Left lobe of liver (tissue), 2 donors: ENCODE data around the gene DSPP. TPM values are rescaled to one million over a fixed set of nuclear protein-coding genes. Genes with fewer than 3 reads are reported as not detected.
"Not testable (repeated sequence)": the region's sequence is repeated elsewhere in the genome, so short reads cannot be mapped to it uniquely, and the experiment has no call there.

Experiments used
- ATAC-seq: fragments of 200-7000 bp; cut with Tn5 transposase; one replicate; pipeline ENCODE4 v1.9.1; 2020; ENCODE audit warnings: mild to moderate bottlenecking, moderate library complexity
- DNase-seq: peaks from one replicate; pipeline ENCODE4 v3.0.0-alpha.2; 2020; ENCODE audit warnings: low spot score
- total RNA-seq: library from RNA; stranded (reverse); gene quantifications from one replicate; pipeline ENCODE4 v1.2.1, GENCODE V29; 2021
- donor health status: DM: no; HTN: no; CAD: no; lungs with moderate emphysema.
- donor health status: DM: no; HTN: yes; CAD: no.

DSPP gene
- not detected for total RNA-seq

DNA sequence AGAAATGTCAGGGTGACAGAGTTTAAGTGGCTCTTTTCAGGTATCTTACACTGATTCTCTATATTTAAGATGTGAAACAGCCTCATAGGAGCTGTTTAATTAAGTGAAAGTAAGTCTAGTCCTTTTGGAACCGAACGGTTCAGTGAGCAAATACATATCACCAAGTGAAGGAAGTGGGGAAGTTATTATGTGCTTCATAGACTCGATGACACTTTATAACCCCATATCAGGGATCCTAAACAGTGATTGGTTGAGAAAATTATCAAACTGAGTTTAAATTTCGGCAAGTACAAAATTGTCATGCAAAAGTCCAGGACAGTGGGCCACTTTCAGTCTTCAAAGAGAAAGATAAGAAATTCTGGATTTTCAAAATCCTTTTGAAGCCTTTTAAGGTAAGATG is at the start of gene DSPP:
TSS of gene DSPP (plus strand) at position 301 of the 400 bp plus-strand sequence. CDS start 2,380 bp downstream, outside the sequence.
- ATAC-seq: no peak
- DNase-seq: no peak

DNA sequence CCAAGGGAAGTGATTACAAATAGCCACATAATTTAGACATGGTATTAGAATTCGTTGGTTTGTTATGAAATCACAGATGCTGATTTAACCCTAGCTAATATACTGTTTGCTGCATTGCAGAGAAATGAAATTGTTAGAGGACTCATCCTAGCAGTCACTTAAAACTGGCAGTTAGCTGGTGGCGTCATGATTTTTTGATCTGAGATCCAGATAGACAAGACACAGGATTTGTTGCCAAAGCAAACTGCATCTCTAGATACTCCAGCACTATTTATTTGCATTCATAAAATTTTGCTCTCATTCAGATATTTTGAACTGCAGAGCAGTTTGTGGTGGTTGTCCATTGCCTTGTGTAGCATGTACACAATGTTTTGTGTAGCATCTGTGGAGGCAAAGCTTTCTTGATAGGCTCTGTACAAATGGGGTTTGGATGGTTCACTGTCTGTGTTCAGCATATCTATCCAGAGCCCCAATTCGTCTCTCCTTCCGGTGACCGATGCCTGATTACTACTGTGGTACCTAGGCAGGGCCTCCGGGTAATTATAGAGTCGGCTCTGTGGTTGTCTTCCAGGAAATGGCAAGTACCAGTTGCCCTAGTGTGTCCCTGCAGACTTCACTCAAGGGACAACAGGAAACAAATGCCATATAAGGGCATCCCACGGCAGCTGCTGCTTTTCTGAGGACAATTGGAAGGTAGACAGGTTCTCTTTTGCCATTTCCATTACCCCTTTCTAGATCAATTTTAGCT is 49.1 kb upstream of the DSPP start:
- ATAC-seq (no peak), DNase-seq (no peak)

DNA sequence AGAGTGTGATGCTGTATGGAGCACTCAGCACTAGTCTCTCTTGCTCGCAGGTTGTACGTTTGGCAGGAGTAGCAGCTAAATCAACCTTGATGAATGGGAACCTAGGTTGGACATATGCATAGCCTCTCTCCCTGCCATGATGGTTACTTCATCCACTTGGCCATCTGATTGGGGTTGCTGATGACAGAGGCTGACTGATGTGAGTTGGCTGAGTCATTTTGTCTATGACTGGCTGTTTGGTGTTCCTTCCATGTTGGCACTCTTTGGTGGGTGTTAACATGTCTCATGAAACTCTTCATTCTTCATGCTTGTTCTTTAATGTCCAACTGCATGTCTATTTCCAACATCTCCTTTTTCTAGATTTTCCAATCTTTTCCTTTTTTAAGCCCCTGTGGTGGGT is 47.5 kb upstream of the DSPP start:
- ATAC-seq: no peak
- no peak for DNase-seq

DNA sequence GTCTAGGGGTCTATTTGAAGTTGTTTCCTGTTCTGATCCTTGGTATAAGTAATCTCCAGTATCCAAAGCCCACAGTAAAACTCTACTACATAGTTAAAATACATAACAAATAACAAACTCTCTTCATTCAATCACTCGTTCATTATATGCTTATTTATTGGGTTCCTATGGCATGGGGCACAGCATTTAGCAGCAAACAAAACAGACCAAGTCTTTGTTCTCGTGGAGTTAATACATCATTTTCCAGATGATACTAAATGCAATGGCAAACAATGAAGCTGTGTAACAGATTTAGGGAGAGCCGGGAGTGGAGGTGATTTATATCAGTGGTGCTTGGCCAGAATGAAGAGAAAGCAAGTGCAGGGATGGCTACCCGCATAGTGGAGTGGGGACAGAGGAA is 42.6 kb upstream of the DSPP start:
- ATAC-seq (no peak), DNase-seq (no peak)

DNA sequence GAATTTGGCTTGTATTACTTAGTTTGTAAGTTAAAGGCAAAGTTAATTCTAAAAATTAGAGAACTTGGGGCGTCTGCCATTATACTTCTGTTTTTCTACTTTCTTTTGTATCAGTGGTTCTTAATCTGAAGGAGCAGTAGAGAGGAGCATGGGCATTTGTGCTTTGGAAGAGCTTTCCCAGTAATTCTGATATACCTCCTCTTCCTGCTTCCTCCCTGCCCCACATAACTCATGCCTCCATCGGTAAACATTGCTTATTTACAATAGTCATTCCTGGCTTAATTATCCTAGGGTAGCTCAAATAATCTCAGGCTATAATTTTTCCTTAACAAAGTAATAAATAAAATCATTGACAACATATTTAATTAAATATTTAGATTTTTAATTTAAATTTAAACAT is 42.1 kb upstream of the DSPP start:
- ATAC-seq (no peak), DNase-seq (no peak)

DNA sequence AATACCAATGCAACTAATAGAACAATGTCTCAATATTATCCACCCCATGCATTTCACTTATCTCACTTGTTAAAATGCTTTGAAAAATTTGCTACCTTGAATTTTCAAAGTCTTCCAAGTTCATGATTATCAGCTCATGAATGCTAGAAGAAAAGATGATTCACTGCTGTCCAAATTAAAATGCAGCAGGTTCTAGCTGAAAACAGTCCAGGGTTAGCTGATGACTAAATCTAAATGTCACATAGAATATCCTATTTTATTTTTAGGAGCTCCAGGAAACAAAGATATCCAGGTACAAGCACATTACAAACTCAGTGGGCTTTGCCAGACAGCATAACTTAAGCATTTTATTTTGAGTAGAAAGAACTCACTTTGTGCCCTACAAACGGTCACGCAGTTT is 41.1 kb upstream of the DSPP start:
- ATAC-seq (no peak), DNase-seq (no peak)

DNA sequence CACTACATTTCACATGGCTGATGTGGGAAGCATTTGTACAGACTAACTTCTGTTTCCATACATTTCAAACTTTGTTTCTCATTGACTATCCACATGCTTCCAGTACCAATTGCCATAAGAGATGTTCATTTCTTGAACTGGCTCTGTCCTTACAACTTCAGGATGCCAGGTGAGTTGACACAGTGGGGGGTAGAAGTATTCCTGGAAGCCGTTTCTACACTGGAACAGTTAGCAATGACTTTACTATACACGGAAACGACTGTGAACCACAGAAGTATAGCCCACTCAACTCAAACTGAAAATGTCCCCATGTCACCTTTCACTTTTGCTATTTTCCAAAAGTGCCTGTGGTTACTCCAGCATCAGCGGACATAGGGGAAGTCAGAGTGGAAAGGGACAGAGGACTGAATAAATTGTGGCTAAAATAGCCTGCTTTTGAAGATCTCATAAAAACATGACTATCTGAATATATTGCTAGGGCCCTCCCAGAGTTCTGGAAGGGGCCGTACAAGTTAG is 38.0 kb upstream of the DSPP start:
- no peak for DNase-seq
- no peak for ATAC-seq

DNA sequence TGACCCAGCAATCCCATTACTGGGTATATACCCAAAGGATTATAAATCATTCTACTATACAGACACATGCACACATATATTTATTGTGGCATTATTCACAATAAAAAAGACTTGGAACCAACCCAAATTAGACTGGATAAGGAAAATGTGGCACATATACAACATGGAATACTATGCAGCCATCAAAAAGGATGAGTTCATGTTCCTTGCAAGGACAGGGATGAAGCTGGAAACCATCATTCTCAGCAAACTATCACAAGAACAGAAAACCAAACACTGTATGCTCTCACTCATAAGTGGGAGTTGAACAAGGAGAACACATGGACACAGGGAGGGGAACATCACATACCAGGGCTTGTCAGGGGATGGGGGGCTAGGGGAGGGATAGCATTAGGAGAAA is 34.0 kb upstream of the DSPP start:
- not testable (repeated sequence) for ATAC-seq, DNase-seq

DNA sequence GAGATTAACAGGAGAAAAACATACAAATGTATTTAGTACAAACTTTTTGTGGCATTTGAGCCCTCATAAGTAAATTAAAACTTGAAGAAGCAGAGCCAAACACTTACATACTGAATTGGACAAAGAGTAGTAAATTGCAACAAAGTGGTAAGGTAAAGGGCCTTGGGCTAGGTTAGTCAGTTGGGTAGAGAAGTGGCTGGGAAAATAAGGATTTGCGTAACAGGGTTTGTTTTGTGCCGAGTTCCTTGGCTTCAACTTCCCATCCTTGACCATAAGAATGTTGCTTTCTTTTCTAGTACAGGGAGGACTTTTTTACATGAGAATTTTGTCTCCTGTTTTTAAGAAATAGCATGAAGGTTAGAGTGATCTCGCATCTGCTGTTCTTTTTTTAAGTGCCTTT is 33.3 kb upstream of the DSPP start:
- DNase-seq (no peak), ATAC-seq (no peak)

DNA sequence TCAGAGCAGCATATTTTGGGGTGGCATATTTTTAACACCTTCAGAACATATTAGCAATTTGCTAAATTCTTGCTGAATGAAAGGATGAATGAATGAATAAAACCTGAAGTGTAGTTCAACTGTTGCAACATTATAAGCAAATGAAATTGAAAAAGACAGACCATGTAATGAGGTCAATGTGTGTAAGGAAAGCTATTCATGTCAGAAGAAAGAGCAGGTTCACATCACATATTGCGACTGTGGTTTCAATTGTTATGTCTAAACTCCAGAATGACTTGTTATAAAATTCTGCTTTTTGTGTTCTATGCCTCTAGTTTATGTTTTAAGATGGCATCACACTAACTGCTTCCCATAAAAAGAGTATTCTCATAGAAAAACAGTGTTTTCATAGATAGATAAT is 32.9 kb upstream of the DSPP start:
- ATAC-seq: no peak

DNA sequence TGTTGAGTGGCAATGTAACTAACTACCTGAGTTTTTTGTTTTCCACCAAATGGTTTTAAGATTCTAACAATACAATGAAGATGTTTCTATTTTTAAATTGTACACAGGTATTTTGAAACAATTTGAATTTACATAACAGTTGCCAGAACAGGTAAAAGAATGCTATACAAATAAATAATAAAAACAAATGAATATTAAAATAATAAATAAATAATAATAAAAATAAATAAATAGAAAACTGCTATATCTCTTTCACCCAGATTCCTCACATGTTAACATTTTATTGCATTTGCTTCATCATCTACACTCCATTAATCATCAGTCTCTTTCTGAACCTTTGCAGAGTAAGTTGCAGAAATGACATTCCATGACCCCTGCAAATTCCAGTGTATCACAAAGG is 32.3 kb upstream of the DSPP start:
- DNase-seq: no peak
- no peak for ATAC-seq

More for the DNA sequence above, 32.9 kb upstream of the DSPP start:
- no peak for DNase-seq

DNA sequence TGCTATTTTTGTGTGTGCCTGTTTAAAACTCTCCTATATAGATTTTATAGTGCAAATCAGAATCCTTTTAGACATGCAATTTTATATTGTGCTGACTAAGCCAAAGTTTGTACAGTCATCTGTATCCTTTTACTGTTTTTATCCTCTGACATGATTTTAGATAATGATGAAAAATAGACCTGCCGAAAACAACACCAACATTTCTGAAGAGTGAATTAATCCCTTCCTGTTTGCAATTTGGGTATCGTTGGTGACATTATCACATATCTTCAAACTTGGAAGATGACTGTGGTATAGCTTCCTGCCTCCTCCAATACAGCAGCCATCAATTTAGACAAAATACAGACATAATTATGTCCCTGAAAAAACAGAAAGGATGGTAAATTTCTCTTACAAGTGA is 28.9 kb upstream of the DSPP start:
- ATAC-seq: no peak
- DNase-seq: no peak

DNA sequence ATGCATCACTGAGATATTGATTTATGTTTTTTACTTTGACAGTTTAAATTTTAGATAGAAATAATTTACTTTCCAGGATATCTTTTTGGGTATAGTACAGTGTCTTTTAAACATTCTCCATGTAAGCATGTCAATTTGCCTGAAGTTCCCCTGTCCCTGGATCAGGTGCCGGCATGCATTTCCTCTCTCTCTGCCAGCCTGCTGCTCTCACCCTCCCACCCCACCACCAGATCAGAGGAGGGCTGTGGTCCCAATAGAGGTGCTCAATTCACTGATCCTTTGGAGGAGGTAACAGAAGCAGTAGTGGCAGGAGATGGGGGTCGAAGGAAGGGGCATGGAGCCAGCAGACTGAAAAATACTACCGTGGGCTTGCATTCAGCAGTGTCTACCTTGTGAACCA is 28.3 kb upstream of the DSPP start:
- ATAC-seq: no peak
- no peak for DNase-seq

DNA sequence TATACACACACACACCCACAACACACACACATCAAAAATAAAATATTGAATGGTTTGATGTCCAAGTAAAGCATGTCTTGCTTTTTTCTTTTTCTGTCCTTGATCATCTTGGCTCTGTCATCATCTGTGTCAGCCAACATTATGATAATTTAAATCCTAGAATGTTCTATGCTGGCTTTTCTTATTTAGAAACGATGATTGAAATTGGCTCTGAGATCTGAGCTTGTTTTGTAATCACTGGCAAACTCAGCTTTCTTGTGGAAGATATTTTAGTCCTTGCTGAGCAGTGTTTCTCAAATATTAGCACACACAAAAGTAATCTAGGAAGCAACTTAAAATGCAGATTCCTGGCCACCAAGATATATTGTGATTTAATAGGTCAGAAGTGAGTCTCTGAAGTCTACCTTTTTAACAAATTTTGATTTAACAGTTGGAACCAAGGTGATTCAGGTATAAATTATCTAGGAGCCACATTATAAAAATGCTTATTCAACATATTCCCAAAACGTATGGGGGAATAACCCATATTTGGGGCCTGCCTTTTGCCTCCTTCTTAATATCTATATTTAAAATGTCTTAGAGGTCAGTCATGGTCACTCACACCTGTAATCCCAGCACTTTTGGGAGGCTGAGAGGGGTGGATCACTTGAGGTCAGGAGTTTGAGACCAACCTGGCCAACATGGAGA is 24.0 kb upstream of the DSPP start:
- ATAC-seq: no peak
- no peak for DNase-seq

DNA sequence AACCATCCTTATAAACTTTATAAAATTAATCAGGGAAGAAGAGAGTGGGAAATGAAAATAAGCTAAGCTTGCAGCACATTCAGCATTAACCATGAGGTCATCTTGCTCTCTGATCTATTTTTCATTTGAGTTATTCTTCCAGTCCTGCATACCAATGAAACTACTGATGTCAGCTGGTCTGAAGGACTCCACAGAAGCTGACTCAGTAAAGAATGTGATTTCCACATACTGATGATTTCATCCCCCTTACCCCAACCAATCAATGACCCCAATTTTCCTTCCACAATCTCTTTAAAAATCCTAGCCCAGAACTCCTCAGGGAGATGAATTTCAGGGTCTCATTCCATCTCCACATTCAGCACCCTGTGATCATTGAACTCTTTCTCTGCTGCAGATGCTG is 18.8 kb upstream of the DSPP start:
- ATAC-seq (no peak), DNase-seq (no peak)

DNA sequence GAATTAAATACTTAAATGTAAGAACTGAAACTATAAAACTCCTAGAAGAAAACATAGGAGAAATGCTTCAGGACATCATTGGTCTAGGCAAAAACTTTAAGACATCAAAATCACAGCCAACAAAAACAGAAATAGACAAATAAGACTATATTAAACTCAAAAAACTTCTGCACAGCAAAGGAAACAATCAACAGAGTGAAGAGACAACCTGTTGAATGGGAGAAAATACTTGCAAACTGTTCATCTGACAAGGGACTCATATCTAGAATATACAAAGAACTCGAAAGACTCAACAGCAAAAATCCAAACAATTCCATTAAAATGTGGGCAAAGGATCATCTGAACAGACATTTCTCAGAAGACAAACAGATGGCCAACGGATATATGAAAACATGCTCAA is 16.2 kb upstream of the DSPP start:
- ATAC-seq (no peak), DNase-seq (no peak)

DNA sequence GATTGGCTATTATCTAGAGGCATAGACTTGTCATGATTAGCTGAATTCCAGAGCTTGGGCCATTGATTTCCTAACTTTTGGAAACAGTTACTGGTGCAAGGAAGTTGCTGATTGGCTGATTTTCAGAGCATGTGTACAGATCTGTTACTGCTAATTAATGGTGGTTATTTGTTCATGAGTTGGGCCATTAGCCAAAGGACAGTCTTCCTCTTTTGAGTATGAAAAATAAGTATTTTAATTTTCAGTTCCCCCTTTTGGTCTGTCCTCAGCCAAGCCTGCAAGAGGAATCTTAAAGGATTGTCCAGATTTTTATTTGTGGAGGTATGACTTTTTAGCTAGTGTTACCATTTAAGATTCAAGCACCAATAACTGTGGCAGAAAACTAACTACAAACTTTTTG is 7.0 kb upstream of the DSPP start:
- no peak for ATAC-seq
- DNase-seq: no peak

DNA sequence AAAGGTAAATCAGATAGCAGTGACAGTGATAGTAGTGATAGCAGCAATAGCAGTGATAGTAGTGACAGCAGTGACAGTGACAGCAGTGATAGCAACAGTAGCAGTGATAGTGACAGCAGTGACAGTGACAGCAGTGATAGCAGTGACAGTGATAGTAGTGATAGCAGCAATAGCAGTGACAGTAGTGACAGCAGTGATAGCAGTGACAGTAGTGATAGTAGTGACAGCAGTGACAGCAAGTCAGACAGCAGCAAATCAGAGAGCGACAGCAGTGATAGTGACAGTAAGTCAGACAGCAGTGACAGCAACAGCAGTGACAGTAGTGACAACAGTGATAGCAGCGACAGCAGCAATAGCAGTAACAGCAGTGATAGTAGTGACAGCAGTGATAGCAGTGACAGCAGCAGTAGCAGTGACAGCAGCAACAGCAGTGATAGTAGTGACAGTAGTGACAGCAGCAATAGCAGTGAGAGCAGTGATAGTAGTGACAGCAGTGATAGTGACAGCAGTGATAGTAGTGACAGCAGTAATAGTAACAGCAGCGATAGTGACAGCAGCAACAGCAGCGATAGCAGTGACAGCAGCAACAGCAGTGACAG is 6.1 kb downstream of the DSPP start:
- no peak for ATAC-seq
- no peak for DNase-seq

DNA sequence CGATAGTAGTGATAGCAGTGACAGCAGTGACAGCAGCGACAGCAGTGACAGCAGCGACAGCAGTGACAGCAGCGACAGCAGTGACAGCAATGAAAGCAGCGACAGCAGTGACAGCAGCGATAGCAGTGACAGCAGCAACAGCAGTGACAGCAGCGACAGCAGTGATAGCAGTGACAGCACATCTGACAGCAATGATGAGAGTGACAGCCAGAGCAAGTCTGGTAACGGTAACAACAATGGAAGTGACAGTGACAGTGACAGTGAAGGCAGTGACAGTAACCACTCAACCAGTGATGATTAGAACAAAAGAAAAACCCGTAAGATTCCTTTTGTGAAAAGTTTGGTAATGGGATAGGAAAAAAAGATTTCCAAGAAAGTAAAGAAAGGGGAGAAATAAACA is 7.9 kb downstream of the DSPP start:
- DNase-seq: no peak
- ATAC-seq: no peak

DNA sequence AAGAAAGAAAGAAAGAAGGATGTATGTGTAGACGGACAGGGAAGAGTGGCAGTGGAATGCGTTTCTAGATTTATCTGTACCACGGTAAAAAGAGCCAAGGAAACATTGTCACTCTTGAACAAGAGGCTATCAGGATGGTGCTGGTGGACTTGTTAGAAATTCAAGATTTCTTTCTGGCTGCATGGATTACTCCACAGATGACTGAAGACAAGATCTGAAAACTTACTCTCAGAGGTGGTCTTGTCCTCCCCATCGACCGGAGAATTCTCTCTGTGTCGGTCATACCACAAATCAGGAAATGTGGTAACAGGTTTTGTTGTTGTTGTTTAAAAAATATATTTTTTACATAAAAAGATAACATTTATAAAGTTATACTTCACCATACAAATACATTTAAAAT is 11.8 kb downstream of the DSPP start:
- no peak for ATAC-seq
- DNase-seq: no peak

DNA sequence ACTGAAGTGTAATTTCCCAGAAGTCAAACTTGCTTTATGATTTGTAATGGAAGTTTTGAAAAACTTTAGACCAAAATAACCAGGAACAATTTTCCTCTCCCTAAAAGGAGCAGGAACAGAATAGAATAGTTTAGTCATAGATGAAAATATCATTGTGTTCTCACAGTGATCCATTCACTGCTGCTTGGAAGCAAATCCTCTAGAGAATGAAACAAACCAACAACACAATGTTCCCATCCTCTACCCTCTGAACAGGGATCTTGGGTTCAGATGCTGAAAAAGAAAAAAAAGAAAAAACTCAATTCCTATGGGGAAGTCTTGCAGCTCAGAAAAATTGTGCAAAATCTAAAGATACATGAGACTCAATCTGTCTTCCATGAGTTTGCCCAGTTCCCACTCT is 12.2 kb downstream of the DSPP start:
- ATAC-seq (no peak), DNase-seq (no peak)

DNA sequence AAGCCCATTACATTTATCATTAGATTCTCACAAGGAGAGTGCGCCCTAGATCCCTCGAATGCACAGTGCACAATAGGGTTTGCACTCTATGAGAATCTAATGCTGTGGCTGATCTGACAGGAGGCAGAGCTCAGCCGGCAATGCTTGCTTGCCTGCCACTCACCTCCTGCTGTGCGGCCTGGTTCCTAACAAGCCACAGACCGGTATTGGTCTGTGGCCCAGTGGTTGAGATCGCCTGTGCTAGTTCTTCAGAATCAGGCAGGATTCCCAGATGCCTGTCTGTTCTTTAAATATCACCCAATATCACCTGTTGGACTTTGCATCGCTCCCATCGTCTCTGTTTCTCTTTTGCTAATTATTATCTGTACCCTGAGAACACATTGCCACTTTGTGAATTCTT is 14.0 kb downstream of the DSPP start:
- ATAC-seq (no peak), DNase-seq (no peak)
